Liver (tissue), 2 donors: ENCODE results near the gene PNLIPRP1.

Experiments used
- GABPA ChIP-seq, 2 donors: IDR thresholded peaks in 1 of 2; conservative IDR thresholded peaks in 1 of 2; 2 replicates each; pipeline ENCODE4 v1.6.1; 2016; ENCODE audit warnings: antibody characterized with exemption in 2 of 2, mild to moderate bottlenecking in 1 of 2, moderate library complexity in 1 of 2
- HNF4A ChIP-seq, 2 donors: conservative IDR thresholded peaks; 2 replicates each; pipeline ENCODE4 v1.6.1; 2016; ENCODE audit warnings: antibody characterized with exemption in 2 of 2, mild to moderate bottlenecking in 2 of 2
- REST ChIP-seq: IDR thresholded peaks from 2 replicates; pipeline ENCODE4 v1.6.1; 2016; ENCODE audit warnings: antibody characterized with exemption, mild to moderate bottlenecking
- YY1 ChIP-seq: IDR thresholded peaks from 2 replicates; pipeline ENCODE4 v1.6.1; 2016; ENCODE audit warnings: antibody characterized with exemption, mild to moderate bottlenecking
- donor health status: healthy.

GRCh38 chr10:116589926-116590325 lies 833 bp upstream of the PNLIPRP1 start:
- peak; percentile 59 to 75 for TF ChIP-seq HNF4A (conservative IDR thresholded peaks at IDR 0.05)
- no peak for TF ChIP-seq YY1
- TF ChIP-seq GABPA (IDR thresholded peaks at IDR 0.05 in 1 of 2, conservative IDR thresholded peaks at IDR 0.05 in 1 of 2): no peak
- TF ChIP-seq REST: no peak
